Measurements from ENCODE around the gene TEX261.

DNA sequence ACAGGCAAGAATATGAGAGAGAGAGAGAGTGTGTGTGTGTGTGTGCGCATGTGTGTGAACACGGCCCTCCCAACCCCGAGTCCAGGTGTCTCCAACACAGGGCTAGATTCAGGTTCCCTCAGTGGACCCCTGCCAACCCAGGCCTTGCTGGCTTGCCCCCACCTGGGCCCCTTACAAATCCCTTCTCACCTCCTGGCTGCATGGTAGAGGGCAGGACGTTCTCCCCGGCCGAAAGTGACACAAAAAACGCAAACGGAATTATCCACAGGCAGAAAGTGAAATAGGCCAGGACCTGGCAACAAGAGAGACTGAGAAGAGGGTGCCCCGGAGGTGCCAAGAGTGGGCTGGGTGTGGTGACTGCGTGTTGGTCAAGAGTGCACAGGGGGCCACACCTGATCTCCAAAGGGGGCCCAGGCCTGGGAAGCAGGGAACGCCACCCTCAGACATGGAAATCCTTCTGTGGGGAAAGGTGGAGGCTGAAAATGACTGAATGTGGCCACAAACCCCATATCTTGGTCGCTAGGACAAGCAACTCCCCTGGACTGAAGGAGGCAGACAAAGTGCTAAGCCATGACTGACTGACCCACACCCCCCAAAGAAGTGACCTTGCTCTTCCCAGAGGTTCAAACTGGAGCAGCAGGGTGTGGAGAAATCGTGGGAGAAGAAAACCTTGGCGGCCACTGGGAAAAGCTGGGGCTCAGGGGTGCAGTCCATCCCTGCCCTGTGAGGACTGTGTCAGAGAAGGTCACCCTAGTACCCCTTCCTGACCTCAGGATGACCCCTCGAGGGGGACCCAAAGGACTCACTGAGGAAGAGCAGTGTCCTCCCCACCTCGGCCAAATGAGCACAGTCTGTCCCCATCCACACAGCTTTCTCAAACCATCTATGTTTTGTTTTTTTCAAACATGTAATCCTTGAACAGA, 5.7 kb downstream of the TEX261 start:
- TF ChIP-seq, protein P1, sequence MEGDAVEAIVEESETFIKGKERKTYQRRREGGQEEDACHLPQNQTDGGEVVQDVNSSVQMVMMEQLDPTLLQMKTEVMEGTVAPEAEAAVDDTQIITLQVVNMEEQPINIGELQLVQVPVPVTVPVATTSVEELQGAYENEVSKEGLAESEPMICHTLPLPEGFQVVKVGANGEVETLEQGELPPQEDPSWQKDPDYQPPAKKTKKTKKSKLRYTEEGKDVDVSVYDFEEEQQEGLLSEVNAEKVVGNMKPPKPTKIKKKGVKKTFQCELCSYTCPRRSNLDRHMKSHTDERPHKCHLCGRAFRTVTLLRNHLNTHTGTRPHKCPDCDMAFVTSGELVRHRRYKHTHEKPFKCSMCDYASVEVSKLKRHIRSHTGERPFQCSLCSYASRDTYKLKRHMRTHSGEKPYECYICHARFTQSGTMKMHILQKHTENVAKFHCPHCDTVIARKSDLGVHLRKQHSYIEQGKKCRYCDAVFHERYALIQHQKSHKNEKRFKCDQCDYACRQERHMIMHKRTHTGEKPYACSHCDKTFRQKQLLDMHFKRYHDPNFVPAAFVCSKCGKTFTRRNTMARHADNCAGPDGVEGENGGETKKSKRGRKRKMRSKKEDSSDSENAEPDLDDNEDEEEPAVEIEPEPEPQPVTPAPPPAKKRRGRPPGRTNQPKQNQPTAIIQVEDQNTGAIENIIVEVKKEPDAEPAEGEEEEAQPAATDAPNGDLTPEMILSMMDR (conservative IDR thresholded peaks at IDR 0.05 in 1 of 2, IDR thresholded peaks at IDR 0.05 in 1 of 2; ENCODE audit: extremely low read depth in 1 of 2, insufficient read depth in 1 of 2, low read depth in 1 of 2, low read length in 2 of 2) = no peak
- no peak for TF ChIP-seq EZH2 (IDR thresholded peaks at IDR 0.05; ENCODE audit: borderline replicate concordance, low read length)
